ENCODE results near the gene SEPTIN7.
A peak's percentile ranks its signal among the peaks of the same experiment; 100 is the strongest.

The SEPTIN7 gene

DNA sequence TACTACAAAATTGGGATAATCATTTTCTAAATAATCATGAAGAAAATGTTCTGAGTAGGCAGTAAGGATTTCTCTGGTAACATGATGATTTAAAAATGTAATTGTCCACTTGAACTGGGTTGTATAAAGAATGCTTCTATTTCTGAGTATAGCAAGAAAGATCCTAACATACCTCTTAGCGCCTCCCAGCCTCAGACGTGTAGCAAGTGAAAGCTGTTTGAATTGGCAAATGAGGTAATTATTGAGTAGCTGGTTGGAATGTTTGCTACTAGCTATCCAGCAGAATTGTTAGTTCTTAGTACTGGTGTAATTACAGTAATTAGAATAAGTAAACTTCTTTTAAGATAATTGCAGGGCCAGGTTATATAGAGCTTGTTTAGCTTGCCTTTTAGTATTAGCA, 47.9 kb downstream of the SEPTIN7 start:
- Histone ChIP-seq H2AFZ (ENCODE audit: low read depth, low read length) (no peak overlapping the region), H3K36me3 (replicated peaks; ENCODE audit: low read depth, low read length) (peaks cover 6% of the 10 kb centered on the region), H3K27me3 (ENCODE audit: low read depth, low read length) (no peaks in the 10 kb centered on the region), H3K79me2 (ENCODE audit: low read length) (peaks cover 39% of the 10 kb centered on the region), H4K20me1 (ENCODE audit: insufficient read depth, low read length) (peaks cover 68% of the 10 kb centered on the region), H3K27ac (ENCODE audit: low read length) (no peak overlapping the region), H3K4me2 (ENCODE audit: low read length) (no peak overlapping the region), H3K9ac (ENCODE audit: low read length) (no peak overlapping the region), H3K9me3 (ENCODE audit: insufficient read depth, low read length) (no peaks in the 10 kb centered on the region), H3K4me3 (ENCODE audit: low read length) (no peak overlapping the region), H3K4me1 (ENCODE audit: low read length) (no peaks in the 10 kb centered on the region)
- TF ChIP-seq EZH2phosphoT487 (IDR thresholded peaks at IDR 0.05; ENCODE audit: low read depth), result no peak

DNA sequence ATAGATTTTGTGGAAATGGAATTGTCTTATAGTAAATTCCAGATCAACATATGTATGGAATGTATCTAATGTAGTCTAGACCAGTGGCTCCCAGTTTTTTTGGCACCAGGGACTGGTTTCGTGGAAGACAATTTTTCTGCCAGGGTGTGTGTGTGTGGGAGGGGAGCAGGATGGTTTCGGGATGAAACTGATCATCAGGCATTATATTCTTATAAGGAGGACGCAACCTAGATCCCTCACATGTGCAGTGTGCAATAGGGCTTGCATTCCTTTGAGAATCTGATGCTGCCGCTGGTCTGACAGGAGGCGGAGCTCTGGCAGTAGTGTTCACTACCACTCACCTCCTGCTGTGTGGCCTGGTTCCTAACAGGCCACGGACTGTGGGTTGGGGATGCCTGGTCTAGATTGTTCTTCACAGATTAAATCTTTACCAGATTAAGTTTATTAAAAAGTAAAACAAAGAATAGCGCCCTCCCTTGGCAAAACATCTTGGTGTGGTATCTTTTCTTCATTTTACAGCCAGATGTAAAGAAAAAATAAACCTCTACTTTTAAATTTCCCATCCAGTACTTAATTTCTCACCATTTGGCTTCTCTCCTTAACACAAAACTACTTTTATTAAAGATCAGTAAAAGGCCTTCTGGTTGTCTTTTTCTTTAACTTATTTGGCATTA, 48.4 kb downstream of the SEPTIN7 start:
- Histone ChIP-seq H4K20me1 (ENCODE audit: insufficient read depth, low read length) (peaks cover 74% of the 10 kb centered on the region), H3K36me3 (replicated peaks; ENCODE audit: low read depth, low read length) (peaks cover 7% of the 10 kb centered on the region), H3K27me3 (ENCODE audit: low read depth, low read length) (no peaks in the 10 kb centered on the region), H2AFZ (ENCODE audit: low read depth, low read length) (no peak overlapping the region), H3K9ac (ENCODE audit: low read length) (no peak overlapping the region), H3K4me1 (ENCODE audit: low read length) (no peaks in the 10 kb centered on the region), H3K4me3 (ENCODE audit: low read length) (no peak overlapping the region), H3K4me2 (ENCODE audit: low read length) (no peak overlapping the region), H3K9me3 (ENCODE audit: insufficient read depth, low read length) (no peaks in the 10 kb centered on the region), H3K79me2 (ENCODE audit: low read length) (peaks cover 44% of the 10 kb centered on the region), H3K27ac (ENCODE audit: low read length) (no peak overlapping the region)
- no peak for TF ChIP-seq EZH2phosphoT487 (IDR thresholded peaks at IDR 0.05; ENCODE audit: low read depth)
- TF ChIP-seq, protein P1, sequence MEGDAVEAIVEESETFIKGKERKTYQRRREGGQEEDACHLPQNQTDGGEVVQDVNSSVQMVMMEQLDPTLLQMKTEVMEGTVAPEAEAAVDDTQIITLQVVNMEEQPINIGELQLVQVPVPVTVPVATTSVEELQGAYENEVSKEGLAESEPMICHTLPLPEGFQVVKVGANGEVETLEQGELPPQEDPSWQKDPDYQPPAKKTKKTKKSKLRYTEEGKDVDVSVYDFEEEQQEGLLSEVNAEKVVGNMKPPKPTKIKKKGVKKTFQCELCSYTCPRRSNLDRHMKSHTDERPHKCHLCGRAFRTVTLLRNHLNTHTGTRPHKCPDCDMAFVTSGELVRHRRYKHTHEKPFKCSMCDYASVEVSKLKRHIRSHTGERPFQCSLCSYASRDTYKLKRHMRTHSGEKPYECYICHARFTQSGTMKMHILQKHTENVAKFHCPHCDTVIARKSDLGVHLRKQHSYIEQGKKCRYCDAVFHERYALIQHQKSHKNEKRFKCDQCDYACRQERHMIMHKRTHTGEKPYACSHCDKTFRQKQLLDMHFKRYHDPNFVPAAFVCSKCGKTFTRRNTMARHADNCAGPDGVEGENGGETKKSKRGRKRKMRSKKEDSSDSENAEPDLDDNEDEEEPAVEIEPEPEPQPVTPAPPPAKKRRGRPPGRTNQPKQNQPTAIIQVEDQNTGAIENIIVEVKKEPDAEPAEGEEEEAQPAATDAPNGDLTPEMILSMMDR (IDR thresholded peaks at IDR 0.05; ENCODE audit: low read depth, low read length), result peak; percentile 10; the same call in 1 of the 2 replicates

DNA sequence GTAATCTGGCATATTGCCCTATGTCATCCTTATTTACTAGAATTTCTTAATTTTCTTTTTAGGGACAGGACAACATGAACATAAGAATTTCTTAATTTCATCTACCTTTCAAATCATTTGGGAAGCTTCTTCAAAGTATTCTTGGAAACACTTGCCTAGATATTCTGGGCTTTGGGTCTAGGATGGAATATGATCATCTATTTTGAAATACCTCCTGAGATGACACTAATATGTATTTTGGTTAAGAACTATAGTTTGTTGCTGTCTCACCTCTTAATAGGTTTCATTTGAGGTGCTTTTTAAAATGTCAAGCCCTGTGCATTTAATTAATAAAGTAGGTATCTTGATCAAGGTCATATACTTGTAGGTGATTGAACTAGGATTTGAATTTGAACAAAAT, 49.1 kb downstream of the SEPTIN7 start:
- Histone ChIP-seq H3K4me2 (ENCODE audit: low read length) (no peak overlapping the region), H3K9me3 (ENCODE audit: insufficient read depth, low read length) (no peaks in the 10 kb centered on the region), H3K27me3 (ENCODE audit: low read depth, low read length) (no peaks in the 10 kb centered on the region), H3K36me3 (replicated peaks; ENCODE audit: low read depth, low read length) (peaks cover 8% of the 10 kb centered on the region), H3K79me2 (ENCODE audit: low read length) (peaks cover 48% of the 10 kb centered on the region), H3K9ac (ENCODE audit: low read length) (no peak overlapping the region), H3K4me1 (ENCODE audit: low read length) (no peaks in the 10 kb centered on the region), H3K27ac (ENCODE audit: low read length) (no peak overlapping the region), H3K4me3 (ENCODE audit: low read length) (no peak overlapping the region), H4K20me1 (ENCODE audit: insufficient read depth, low read length) (peaks cover 77% of the 10 kb centered on the region), H2AFZ (ENCODE audit: low read depth, low read length) (no peak overlapping the region)
- TF ChIP-seq, protein P1 (IDR thresholded peaks at IDR 0.05; ENCODE audit: low read depth, low read length), result no peak
- no peak for TF ChIP-seq EZH2phosphoT487 (IDR thresholded peaks at IDR 0.05; ENCODE audit: low read depth)

Measured in OCI-LY3 (cell line).